ENCODE data around the gene ASCL2.

Gene ASCL2

DNA sequence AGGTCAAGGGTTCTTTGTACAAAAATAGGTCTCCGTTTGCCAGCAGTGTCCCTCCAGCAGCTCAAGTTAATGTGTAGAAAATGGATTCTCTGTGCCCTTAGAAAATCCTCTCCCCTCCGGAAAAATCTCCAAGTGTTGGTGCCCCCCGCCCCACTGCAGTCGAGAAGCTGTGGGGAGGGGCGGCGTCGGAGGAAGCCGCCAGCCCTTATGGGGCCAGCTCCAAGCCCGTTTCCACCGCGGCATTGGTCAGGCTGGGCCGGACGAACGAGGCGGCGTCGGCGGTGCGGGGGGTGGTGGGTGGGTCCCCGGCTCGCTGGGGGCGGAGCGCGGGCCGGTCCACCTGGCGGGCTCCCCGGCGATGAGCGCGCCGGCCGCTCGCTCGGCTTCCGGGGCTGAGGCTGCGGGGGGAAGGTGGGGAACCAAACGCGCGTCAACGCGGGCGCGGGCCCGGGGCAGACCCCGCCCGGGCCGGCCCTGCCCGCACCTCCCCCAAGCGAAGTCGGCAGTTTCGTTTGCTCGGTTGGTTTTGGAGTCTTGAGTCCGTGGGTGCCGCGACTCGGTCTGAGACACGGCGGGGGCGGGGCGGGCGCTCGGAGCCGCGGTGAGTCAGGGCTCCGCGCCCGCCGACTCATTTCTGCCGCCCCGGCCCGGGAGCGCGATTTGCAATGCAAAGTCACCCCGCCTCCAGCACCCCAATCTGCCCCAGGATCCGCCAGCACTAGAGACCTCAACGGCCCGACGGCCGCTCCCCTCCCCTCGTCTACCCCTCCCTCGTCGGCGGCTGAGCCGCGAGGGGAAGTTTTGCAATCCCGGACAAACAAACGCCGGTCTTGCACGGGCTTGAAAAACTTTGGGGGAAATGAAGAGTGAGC is 1.4 kb downstream of the ASCL2 start:
- TF ChIP-seq, protein P1, sequence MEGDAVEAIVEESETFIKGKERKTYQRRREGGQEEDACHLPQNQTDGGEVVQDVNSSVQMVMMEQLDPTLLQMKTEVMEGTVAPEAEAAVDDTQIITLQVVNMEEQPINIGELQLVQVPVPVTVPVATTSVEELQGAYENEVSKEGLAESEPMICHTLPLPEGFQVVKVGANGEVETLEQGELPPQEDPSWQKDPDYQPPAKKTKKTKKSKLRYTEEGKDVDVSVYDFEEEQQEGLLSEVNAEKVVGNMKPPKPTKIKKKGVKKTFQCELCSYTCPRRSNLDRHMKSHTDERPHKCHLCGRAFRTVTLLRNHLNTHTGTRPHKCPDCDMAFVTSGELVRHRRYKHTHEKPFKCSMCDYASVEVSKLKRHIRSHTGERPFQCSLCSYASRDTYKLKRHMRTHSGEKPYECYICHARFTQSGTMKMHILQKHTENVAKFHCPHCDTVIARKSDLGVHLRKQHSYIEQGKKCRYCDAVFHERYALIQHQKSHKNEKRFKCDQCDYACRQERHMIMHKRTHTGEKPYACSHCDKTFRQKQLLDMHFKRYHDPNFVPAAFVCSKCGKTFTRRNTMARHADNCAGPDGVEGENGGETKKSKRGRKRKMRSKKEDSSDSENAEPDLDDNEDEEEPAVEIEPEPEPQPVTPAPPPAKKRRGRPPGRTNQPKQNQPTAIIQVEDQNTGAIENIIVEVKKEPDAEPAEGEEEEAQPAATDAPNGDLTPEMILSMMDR (IDR thresholded peaks at IDR 0.05; ENCODE audit: control extremely low read depth, extremely low read depth, low read depth, missing control alignments), result no peak
- POLR2A ChIA-PET, result no interaction called here
- CTCF ChIA-PET, result no interaction called here
- DNase-seq (ENCODE audit: extremely low spot score), result peak; percentile 58

DNA sequence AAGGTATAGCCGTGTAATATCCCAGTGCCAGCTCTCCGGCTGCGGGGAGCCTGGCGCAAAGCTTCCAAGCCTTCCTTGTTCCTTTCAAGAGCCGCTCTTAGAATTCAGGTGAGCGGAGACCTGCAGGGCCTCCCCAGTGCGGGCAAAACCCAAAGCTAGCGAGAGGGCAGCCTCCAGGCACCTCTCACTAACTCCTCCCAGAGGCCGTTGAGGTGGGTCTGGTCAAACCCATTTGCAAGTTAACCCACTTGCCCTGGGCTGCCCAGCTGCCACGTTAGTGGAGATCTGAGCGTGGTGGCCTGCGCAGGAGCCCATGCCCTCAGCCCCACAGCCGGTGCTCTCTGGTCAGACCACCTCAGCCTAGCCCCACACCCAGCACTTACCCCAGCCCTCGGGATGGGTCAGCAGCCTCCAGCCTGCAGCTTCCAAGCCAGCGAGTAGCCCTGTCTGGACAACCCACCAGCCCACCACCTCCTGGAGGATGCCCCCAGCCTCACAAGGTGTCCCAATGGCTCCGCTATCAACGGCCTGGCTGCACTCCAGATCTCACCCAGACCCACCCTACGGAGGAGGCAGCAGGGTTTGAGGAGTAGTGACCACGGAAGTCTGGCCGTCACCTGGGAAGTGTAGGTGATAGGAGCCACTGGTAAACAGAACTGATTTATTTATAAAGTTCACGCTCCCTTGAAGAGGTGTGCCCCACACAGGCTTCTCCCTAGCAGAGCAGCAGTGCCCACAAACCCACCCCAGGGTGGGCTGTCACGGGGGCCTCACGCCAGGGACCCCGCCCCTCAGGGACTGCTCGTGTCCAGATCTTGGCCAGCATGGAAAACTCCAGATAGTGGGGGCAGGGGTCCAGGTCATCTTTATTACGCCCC is 2.3 kb downstream of the ASCL2 start:
- TF ChIP-seq, protein P1 (IDR thresholded peaks at IDR 0.05; ENCODE audit: control extremely low read depth, extremely low read depth, low read depth, missing control alignments), result no peak
- DNase-seq (ENCODE audit: extremely low spot score), result no peak
- ChIA-PET CTCF (no interaction called here), POLR2A (no interaction called here)

DNA sequence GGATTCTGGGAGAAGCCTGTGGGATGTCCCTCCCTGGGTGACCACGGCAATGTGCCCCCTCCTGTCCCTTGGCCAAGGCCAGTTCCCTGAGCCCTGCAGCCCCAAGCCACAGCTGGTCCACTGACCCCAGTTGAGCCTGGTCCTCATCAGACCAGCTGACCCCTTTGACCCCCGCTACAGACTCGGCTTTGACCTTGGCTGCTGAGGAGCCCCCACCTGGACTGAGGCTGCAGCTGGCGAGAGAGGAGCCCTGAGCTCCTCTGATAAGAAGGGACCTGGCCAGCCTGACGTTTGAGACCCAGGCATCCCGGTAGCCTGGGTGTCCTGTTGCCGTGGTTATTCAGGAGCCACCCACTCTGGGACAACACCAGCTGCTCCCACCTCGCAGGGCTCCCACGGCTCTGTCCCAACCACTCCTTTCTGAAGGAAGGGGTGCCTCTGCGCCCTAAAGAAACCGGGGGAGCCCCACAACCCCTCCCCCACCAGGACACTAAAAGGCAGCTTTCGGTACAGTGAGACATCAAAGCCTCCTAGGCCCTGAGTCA is 3.0 kb downstream of the ASCL2 start:
- ChIA-PET CTCF (no interaction called here), POLR2A (no interaction called here)
- no peak for DNase-seq (ENCODE audit: extremely low spot score)
- TF ChIP-seq, protein P1 (IDR thresholded peaks at IDR 0.05; ENCODE audit: control extremely low read depth, extremely low read depth, low read depth, missing control alignments), result no peak

DNA sequence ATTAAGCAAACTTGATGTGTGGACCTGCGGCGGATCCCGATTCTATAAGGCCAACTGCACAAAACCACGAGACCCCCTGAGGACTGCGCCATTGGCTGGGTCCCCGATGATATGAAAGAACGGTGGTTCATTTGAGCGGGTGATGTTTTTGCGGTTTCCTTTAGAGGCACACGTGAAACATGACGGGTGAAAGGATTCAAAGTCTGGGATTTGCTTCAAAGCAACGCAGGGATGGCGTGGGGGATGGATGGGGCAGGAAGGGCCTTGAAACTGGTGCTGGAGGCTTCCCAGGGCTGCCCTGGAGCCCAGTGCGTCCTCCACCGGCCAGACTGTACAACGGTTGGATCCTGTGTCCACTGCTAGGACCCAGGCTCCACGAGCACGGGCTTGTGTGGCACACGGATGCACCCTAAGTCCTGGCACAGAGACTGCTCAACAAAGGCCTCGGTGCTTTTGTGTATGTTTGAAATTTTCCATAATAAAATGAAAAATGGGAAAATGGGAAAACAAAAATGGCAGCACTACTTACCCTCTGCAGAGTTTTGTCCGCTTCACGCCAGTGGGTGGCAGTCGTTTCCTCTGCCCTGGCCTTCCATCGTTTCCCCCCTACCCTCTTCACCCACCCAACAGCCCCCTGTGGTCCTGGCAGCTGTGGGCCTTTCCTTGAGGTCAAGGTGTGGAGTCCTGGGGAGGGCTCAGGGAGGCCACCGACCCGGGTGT is 3.6 kb downstream of the ASCL2 start:
- ChIA-PET CTCF (no interaction called here), POLR2A (no interaction called here)
- TF ChIP-seq, protein P1 (IDR thresholded peaks at IDR 0.05; ENCODE audit: control extremely low read depth, extremely low read depth, low read depth, missing control alignments), result no peak
- DNase-seq (ENCODE audit: extremely low spot score), result no peak

DNA sequence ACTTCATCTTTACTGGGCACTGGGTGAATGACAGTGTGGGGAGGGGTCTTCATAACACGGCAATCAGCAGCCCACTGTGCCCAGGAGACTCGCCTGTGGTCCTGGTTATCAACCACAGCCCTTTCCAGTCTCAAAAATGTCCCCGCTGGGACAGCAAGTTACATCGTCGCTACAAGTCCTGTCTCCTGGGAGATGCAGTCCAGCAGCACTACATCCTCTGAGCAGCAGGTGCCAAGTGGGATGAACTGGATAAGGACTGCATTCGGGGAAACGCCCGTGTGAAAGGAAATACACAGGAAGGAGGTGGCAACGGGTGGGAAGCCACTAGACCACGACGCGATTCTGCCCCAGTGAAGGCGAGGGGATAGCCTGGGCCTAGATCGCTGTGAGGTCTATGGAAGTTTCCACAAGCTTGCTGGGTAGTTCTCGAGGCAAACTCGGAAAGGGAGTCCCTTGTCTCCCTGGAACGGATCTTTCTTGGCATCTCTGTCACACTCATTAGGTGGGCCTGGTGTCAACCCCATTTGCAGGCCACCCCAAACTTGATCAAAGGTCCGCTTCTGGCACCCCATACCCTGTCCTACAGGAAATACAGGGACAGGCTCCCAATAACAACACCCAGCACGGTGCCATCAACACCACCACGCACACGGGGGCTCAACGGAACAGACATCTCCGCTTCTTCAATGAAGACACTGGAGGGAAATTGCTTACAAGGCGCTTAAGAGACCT is 4.4 kb downstream of the ASCL2 start:
- CTCF ChIA-PET, result no interaction called here
- TF ChIP-seq, protein P1 (IDR thresholded peaks at IDR 0.05; ENCODE audit: control extremely low read depth, extremely low read depth, low read depth, missing control alignments), result no peak
- POLR2A ChIA-PET, result no interaction called here
- no peak for DNase-seq (ENCODE audit: extremely low spot score)
